ENCODE measurements around the gene TRIM9.

DNA sequence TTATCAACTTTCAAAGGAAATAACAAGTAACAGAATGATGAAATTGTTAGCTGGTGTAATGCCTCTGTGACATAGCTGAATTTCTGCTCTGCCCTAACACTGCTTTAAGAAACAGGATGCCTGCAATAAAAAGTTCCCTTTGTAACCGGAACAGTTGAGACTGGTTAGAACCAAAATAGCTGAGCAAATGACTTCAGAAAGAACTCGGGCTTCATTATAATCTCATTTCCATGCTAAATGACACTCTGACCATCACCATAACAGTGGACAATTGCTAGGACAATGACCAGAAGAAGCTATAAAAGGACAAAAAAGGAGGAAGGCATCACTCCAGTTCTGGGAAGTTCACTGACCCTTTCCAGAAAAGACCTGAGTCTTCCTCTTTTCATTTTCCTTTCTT is 127.1 kb downstream of the TRIM9 start:
- TF ChIP-seq, protein P1, sequence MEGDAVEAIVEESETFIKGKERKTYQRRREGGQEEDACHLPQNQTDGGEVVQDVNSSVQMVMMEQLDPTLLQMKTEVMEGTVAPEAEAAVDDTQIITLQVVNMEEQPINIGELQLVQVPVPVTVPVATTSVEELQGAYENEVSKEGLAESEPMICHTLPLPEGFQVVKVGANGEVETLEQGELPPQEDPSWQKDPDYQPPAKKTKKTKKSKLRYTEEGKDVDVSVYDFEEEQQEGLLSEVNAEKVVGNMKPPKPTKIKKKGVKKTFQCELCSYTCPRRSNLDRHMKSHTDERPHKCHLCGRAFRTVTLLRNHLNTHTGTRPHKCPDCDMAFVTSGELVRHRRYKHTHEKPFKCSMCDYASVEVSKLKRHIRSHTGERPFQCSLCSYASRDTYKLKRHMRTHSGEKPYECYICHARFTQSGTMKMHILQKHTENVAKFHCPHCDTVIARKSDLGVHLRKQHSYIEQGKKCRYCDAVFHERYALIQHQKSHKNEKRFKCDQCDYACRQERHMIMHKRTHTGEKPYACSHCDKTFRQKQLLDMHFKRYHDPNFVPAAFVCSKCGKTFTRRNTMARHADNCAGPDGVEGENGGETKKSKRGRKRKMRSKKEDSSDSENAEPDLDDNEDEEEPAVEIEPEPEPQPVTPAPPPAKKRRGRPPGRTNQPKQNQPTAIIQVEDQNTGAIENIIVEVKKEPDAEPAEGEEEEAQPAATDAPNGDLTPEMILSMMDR (IDR thresholded peaks at IDR 0.05): no peak
- TF ChIP-seq POLR2A (IDR thresholded peaks at IDR 0.05) (no peak), POLR2AphosphoS5 (IDR thresholded peaks at IDR 0.05) (no peak), EP300 (IDR thresholded peaks at IDR 0.05) (no peak)
